ENCODE results near the gene ERC1. TPM values are rescaled to one million over a fixed set of nuclear protein-coding genes. Genes with fewer than 3 reads are reported as not detected.
"Not testable (repeated sequence)": the region's sequence is repeated elsewhere in the genome, so short reads cannot be mapped to it uniquely, and the experiment has no call there.

The ERC1 gene
- total RNA-seq, 1 experiment from 2014 or later: 11.3 TPM

DNA sequence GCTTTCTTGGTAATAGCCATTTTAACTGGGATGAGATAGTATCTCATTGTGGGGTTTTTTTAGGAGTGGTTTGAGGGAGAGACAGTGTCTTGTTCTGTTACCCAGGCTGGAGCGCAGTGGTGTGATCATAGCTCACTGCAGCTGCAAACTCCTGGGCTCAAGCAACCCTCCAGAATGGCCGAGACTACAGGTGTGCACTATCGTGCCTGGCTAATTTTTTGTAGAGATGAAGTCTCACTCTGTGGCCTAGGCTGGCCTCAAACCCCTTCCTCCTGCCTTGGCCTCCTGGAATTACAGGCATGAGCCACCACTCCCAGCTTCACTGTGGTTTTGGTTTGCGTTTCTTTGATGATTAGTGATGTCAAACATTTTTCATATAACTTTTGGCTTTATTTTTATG lies 293.6 kb downstream of the ERC1 start:
- no peak for DNase-seq (ENCODE audit: low spot score)

DNA sequence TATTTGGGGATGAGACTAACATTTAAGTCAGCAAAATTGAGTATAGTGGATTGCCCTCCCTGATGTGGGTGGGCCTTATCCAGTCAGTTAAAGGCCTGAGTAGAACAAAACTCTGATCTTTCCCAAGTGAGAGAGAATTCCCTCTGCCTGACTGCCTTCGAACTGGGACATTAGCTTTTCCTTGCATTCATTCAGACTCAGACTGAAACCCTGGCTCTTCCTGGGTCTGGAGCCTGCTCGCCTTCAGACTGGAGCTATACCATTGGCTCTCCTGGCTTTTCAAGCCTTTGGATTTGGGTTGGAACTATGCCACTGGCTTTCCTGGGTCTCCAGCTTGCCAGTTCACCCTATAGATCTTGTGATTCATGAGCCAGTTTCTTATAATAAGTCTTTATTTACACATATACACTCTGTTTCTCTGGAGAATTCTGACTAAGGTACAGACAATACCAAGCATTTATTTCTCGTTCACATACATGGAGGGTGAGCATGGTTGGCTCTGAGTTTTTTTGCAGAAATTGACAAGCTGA lies 296.5 kb downstream of the ERC1 start:
- no peak for DNase-seq (ENCODE audit: low spot score)

DNA sequence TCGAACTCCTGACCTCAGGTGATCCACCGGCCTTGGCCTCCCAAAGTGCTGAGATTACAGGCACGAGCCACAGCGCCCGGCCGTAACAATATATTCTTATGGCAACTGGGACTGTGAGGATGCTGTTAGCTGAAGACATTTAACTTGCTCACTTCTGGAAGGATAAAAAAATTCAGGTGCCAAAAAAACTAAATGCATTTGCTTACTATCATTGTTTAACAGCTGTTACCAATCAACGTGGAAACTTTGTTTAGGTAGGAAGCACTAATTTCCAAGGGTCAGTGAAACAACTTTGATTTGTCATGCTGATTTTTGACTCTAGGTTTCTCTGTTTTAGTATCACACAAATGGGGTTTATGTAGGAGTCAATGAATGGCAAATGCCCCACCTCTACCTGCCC lies 297.3 kb downstream of the ERC1 start:
- DNase-seq (ENCODE audit: low spot score): no peak

DNA sequence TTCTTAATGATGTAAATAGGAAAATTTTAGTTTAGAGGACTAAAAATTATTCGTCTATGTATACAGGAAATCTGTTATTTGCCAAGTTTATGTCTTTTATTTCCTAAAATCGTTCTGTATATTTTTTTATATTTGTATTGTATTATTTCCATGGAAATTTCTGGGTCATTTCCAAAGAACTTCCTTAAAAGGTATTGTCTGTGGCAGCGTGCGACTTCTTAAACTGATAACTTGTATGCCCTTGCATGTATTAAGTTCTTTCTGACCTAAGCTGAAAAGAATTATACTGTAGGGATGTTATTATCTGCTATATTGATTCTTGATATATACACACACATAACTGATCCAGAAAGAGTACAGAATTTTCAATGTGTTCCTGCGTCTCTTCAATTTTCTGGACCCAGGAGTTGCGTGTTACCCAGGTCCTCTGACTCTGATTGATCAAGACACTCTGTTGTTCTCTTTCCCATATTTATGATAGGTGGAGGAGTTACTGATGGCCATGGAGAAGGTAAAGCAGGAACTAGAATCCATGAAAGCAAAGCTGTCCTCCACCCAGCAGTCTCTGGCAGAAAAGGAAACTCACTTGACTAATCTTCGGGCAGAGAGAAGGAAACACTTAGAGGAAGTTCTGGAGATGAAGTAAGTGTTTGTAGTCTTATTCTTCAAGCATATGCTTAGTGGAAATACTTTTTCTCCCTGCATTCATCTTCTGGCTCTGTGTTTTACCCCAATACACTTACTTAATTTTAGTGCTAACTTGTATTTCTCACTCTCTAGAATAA lies 298.5 kb downstream of the ERC1 start:
- DNase-seq (ENCODE audit: low spot score): no peak

DNA sequence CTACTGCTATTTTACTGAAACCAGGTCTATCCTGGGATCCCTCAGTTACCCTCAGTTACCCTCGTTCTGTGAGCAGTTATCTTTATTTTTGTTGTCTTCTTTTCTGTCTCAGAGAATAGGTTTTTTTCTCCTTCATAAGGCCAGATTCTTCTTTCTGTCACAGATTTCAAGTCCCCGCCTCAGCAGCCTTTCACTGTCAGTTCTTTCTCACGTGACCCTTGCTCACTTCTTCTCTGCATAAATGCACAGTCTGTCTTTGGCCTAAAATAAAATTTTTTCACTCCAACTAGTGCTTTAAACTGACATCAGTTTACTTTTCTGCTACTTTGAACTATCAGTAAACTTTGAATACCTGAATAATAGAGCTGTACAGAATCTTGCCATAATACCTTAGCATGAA lies 299.7 kb downstream of the ERC1 start:
- no peak for DNase-seq (ENCODE audit: low spot score)

GRCh38 chr12:1291601-1292332 lies 300.7 kb downstream of the ERC1 start:
- no peak for DNase-seq (ENCODE audit: low spot score)

- DNase-seq (ENCODE audit: low spot score): no peak
Measured at GRCh38 chr12:1293901-1294300, 302.9 kb downstream of the ERC1 start.

DNA sequence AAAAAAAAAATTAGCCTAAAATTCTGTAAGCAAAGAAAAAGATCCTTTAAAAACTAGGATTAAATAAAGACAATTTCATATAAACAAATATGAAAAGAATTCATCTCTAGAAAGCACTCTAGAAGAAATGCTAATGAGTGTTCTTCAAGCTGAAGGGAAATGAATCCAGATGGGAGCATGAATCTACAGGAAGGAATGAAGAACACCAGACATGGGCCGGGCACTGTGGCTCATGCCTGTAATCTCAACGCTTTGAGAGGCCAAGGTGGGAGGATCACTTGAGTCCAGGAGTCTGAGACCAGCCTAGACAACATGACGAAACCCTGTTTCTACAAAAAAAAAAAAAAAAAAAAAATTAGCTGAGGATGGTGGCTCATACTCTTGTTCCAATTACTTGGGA lies 306.2 kb downstream of the ERC1 start:
- no peak for DNase-seq (ENCODE audit: low spot score)

DNA sequence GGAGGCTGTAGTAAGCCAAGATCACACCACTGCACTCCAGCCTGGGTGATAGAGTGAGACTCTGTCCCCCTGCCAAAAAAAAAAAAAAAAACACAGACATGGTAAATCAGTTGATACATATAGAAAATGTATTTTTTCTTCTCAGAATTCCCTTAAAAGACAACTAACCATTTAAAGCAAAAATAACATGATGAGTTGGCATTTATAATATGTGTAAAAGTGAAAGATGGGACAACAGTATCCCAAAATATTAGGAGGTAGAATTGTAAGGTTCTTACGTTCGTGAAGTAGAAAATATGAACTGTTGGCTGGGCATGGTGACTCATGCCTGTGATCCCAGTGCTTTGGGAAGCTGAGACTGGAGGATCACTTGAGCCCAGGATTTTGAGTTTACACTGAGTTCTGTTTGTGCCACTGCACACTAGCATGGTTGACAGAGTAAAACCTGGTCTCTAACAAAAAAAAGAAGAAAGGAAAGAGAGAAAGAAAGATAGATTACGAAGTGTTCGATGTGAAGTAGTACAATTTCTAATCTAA lies 306.7 kb downstream of the ERC1 start:
- DNase-seq (ENCODE audit: low spot score): no peak

DNA sequence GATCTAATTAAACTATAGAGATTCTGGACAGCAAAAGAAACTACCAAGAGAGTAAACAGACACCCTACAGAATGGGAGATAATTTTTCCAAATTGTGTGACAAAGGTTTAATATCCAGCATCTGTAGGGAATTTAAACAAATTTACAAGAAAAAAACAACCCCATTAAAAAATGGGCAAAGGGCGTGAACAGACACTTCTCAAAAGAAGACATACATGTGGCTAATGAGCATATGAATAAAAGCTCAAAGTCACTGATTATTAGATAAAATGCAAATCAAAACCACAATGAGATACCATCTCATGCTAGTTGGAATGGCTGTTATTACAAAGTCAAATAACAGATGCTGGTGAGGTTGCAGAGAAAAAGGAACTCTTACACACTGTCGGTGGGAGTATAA lies 309.4 kb downstream of the ERC1 start:
- DNase-seq (ENCODE audit: low spot score): no peak

DNA sequence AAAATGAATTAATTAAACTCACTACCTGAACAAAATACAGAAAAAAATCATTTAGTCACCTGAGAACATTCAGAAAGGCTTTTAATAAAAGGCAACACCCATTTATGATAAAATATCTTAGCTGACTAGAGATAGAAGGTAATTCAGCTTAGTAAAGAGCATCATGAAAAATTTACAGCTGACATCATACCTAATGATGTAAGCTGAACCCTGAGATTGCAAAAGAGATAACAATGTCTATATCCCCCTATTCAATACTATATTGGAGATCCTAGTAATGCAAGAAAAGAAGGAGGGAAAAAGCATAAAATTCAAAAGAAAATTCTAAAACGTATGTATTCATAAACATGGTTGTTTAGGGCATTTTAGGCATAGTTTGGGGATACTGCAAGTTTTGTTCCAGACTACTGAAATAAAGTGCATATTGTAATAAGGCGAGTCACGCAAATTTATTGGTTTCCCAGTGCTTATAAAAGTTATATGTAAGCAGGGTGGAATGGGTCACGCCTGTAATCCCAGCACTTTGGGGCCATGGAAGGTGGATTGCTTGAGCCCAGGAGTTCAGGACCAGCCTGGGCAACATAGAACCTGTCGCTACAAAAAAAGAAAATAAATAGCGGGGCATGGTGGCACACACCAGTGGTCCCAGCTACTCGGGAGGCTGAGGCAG lies 311.3 kb downstream of the ERC1 start:
- no peak for DNase-seq (ENCODE audit: low spot score)

GRCh38 chr12:1305063-1305434 lies 314.0 kb downstream of the ERC1 start:
- DNase-seq (ENCODE audit: low spot score): no peak

DNA sequence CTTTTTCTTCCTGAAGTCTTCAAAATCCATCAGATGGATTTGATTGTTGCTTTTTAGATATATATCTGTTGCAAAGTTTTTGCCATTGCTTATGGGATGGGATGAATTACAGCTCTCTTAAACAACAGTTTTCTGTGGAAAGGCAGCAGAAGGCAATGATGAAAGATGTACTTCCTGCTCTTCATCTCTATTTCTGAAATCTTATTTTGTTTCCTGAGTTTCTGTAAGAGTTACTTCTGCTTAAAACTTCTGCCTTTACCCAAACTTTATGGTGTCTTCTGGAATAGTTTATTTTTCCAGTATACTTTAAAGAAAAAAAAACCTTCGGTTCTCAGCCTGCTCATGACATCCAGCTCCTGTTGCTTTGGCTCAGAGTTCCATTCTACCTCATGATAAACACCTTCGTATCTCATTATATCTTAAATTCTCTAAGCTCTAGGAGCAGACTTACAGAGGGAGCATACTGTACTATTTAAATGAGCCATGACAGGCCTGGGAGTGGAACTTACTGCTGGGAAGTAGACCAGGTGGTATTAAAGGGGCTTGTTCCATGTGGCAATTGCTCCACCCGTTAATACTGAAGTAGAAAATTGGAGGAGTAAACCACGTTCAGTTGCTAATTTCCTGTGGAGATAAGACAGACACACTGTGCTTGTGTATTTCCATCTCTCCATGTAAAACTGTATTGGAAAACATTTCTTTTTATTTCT lies 314.9 kb downstream of the ERC1 start:
- DNase-seq (ENCODE audit: low spot score): no peak

GRCh38 chr12:1306817-1307216 lies 315.8 kb downstream of the ERC1 start:
- no peak for DNase-seq (ENCODE audit: low spot score)

- no peak for DNase-seq (ENCODE audit: low spot score)
Measured at GRCh38 chr12:1307796-1308195, 316.8 kb downstream of the ERC1 start.

DNA sequence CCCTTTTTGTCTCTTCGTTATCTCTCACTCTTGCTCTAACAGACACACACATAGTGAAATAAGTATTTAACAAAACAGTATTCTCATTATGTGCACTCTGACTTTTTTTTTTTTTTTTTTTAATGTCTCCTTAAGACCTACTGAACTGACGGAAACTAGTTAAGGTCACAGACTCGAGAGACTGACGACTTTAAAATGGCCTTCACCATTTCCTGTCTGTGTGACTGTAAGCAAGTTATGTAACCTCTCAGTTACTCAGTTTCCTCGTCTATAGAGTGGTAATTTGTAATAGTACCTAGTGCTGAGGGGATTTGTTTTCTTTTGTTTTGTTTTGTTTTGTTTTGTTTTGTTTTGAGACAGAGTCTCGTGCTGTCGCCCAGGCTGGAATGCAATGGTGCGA lies 318.6 kb downstream of the ERC1 start:
- no peak for DNase-seq (ENCODE audit: low spot score)

GRCh38 chr12:1310653-1311052 lies 319.6 kb downstream of the ERC1 start:
- DNase-seq (ENCODE audit: low spot score): no peak

- no peak for DNase-seq (ENCODE audit: low spot score)
Measured at GRCh38 chr12:1311145-1311544, 320.1 kb downstream of the ERC1 start.

DNA sequence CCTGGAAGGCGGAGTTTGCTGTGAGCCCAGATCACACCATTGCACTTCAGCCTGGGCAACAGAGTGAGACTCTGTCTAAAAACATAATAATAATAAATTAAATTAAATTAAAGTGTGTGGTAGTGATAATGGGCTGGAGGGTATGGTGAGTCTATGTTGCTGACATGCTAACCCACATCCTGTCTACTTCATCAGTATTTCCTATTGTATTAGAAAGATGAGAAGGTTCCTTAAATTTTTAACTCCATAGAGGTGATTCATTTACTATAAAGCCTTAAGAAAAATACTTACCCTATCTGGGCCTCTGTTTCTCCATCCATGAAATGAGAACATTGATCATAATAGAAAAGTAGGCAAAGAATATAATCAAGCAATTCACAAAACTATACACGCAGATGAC lies 322.9 kb downstream of the ERC1 start:
- no peak for DNase-seq (ENCODE audit: low spot score)

DNA sequence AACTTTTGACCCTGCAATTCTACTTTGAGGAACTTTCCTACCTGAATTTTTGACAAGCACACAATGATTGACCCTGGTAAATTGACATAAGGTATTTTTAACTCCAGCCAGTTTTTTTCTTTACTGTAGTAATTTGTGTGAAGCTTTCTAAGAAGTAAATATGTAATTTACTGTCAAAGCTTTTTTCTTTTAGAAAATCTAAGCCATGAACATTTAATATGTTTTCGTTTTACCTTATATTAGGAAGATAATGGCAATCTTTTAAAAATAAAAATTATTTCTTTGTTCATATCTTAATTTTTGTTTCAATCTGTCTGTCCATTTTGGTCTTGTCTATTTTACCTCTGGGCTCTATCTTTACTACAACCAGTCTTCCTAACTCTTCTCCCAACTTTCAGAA lies 323.5 kb downstream of the ERC1 start:
- DNase-seq (ENCODE audit: low spot score): no peak

GRCh38 chr12:1316991-1317390 lies 326.0 kb downstream of the ERC1 start:
- not testable (repeated sequence) for DNase-seq (ENCODE audit: low spot score)

All from H4 (cell line).